ENCODE measurements around the gene MTX2.

- TF ChIP-seq POLR2AphosphoS5 (IDR thresholded peaks at IDR 0.05; ENCODE audit: insufficient read depth, low read depth, low read length) (no peak), CTCF (IDR thresholded peaks at IDR 0.05; ENCODE audit: extremely low read depth in 1 of 2, insufficient read depth in 1 of 2, low read depth in 1 of 2, low read length in 2 of 2) (no peak), EZH2 (IDR thresholded peaks at IDR 0.05; ENCODE audit: borderline replicate concordance, low read depth, low read length, severe bottlenecking) (no peak)
Measured at GRCh38 chr2:176385838-176386237, 116.6 kb downstream of the MTX2 start.
